ENCODE measurements around the gene MET. TPM values are rescaled to one million over a fixed set of nuclear protein-coding genes. Genes with fewer than 3 reads are reported as not detected.
"Not testable (repeated sequence)": the region's sequence is repeated elsewhere in the genome, so short reads cannot be mapped to it uniquely, and the experiment has no call there.

Gene MET
- total RNA-seq, 1 experiment from 2014 or later, result 67.7 TPM

- DNase-seq (ENCODE audit: low spot score), result no peak
Measured at GRCh38 chr7:116727432-116728009, 55.5 kb downstream of the MET start.

GRCh38 chr7:116728413-116728812 lies 56.4 kb downstream of the MET start:
- no peak for DNase-seq (ENCODE audit: low spot score)

DNA sequence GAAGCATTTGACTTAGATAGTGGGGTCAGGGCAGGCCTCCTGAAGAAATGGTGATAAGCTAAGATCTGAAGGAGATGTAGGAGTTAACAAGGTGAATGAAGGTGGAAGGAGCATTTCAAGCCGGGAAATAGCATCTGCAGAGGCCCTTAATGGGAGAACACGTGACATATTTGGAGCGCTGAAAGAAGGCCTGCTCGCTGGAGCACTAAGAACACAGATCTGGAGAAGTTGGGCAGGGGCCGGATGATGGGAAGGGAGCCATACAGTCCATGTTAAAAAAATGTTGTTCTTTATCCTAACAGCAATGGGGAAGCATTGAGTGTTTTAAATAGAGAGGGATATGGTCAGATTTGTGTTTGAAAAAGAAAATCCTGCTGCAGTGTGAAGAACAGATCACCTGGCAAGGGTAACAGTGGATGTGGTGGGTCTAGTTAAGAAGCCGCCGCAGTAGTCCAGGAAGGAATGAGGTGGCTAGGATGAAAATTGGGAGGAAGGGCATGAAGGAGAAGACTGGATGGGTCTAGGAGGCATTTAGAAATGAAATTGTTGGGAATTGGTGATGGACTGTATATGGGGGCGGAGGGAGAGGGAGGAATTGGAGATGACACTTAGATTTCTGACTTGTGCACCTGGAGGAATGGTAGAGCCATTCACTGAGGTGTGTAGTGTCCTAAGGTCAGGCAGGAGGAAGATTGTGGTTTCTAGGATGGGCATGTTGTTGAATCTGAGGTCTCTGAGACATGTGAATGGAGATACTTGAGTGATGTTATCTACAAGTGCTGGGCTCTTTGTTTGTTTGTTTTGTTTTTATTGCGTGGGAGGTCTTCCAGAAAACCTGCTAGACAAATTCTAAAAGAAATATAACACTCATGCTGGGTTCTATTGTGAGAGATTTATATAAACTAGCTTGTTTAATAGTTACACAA lies 58.4 kb downstream of the MET start:
- no peak for DNase-seq (ENCODE audit: low spot score)

DNA sequence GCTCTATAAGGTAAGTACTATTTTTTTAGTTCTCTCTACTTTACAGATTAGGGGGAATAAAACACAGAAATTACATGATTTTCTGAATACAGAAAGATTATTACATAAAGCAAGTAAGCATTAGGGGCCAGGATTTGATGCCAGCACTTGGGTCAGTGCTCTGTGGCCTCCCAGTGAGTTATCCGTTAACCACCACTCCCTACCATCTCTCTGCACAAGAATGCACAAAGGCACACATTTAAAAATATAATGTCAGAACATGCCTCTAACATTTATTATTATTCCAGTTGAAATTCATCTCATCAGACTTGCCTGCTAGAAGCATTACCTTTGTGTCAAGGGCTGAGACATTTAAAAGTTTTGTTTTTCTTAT lies 59.0 kb downstream of the MET start:
- DNase-seq (ENCODE audit: low spot score), result no peak

GRCh38 chr7:116731445-116732335 lies 59.7 kb downstream of the MET start:
- no peak for DNase-seq (ENCODE audit: low spot score)

DNA sequence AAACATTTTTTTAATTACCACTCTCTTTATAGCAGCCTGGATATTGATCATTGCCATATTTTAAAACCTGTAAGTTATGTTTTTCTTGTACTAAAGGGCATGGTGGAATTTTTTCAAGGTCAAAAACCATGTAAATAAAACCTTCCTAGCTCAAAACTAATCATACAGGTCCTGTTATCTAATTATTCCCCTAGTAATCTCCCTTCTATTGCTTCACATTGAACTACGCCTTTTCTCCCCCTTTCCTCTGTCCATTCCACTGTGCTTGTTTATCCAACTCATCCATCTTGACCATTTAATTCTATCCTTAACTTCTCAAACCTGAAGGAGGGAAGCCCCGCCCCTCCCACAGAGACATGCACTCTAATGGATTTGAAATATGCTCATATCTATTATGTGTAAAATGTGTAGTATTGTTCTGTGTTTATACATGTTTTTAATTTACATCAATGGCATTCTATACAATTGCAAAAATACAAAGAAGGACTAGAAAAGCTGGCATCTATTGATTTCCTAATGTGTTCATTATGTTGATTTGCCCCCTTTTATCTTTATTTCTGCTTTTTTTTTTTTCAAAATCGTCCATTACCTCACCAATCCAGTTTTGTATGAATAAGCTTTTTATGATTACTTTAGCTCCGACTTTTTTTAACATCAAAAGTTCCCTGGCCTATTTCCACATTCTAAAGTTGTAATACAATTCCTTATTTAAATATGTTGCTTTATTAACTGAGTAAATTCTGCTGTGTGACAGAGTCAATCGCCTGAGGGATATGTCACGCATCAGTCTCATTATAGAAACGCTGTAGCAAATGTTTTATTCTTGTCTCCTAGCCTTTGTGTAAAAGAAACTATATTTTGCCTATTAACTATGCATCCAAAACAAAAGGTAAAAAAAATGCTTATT lies 61.0 kb downstream of the MET start:
- no peak for DNase-seq (ENCODE audit: low spot score)

- DNase-seq (ENCODE audit: low spot score), result no peak
Measured at GRCh38 chr7:116733924-116734580, 62.1 kb downstream of the MET start.

DNA sequence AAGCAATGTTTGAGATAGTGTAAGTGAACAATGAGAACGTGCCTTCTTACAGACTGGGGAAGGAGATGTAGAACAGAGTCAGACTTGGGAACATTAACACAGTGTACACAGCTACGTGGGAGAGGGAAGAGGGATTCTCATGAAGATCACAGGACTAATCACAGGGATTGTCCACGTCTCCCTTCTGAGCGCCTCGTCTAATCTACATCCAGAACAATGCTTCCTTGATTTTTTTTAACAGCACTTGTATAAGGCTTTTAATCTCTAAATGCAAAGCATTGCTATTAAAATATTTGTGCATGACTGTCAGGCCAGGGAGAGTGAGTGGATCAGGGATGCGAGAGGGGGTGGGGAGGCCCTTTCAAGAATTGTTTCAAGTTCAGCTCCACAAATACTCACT lies 62.7 kb downstream of the MET start:
- DNase-seq (ENCODE audit: low spot score), result no peak

GRCh38 chr7:116736927-116737715 lies 65.1 kb downstream of the MET start:
- no peak for DNase-seq (ENCODE audit: low spot score)

DNA sequence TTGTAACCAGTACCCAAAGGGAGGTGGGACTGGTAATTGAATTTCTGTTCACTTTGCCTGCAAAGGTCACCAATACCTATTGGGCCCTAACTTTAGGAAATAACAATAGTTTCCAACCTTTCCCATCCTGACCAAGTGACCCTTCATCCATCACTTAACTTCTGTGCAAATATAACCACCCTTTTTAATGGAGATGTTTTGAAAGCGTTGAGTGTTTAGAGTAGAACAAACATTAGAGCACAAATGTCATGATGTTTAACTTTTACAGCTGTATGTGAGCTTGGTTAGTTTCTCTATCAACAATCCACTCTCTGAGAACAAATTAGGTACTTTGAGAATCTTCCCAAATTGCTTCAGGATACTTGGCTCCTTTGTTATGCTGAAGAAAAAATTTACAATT lies 66.4 kb downstream of the MET start:
- no peak for DNase-seq (ENCODE audit: low spot score)

GRCh38 chr7:116739307-116739706 lies 67.3 kb downstream of the MET start:
- DNase-seq (ENCODE audit: low spot score), result no peak

GRCh38 chr7:116740231-116740630 lies 68.2 kb downstream of the MET start:
- DNase-seq (ENCODE audit: low spot score), result no peak

DNA sequence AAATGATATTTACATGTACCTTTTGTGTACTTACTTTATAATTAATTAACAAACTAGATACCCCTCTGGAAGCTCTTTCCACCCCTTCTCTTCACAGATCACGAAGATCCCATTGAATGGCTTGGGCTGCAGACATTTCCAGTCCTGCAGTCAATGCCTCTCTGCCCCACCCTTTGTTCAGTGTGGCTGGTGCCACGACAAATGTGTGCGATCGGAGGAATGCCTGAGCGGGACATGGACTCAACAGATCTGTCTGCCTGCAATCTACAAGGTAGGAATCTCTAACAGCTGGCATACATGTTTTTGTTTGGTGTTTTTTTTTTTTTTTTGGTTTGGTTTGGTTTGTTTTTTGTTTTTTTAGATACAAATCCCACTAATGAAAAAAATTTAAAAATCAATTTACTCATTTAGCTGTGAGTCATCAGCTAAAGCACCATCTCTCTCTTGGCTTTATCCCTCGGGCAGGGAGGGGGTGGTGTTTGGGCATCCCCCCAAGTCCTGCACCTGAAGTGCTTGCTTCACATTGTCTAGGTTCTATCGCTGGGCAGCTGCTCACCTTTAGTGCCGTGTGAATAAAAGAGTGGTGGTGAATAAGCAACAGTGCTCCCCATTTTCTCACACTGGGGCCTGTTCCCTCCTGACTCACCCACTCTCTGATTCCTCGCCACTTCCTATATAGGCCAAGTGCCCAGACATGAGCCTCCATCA lies 68.9 kb downstream of the MET start:
- no peak for DNase-seq (ENCODE audit: low spot score)

- no peak for DNase-seq (ENCODE audit: low spot score)
Measured at GRCh38 chr7:116741625-116742316, 69.8 kb downstream of the MET start.

GRCh38 chr7:116742641-116743040 lies 70.6 kb downstream of the MET start:
- no peak for DNase-seq (ENCODE audit: low spot score)

- not testable (repeated sequence) for DNase-seq (ENCODE audit: low spot score)
Measured at GRCh38 chr7:116743835-116744234, 71.8 kb downstream of the MET start.

DNA sequence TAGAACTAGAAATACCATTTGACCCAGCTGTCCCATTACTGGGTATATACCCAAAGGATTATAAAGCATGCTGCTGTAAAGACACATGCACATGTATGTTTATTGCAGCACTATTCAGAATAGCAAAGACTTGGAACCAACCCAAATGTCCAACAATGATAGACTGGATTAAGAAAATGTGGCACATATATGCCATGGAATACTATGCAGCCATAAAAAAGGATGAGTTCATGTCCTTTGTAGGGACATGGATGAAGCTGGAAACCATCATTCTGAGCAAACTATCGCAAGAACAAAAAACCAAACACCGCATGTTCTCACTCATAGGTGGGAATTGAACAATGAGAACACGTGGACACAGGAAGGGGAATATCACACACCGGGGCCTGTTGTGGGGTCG lies 74.4 kb downstream of the MET start:
- DNase-seq (ENCODE audit: low spot score), result not testable (repeated sequence)

- DNase-seq (ENCODE audit: low spot score), result not testable (repeated sequence)
Measured at GRCh38 chr7:116751070-116751469, 79.1 kb downstream of the MET start.

Measured in H4 (cell line).